PC-3 (cell line): ENCODE measurements around the gene TMEM40.

Experiments
- EZH2phosphoT487 ChIP-seq: fragments of 300-600 bp; sonication (generic); IDR thresholded peaks from 2 replicates; pipeline ENCODE4 v1.6.1; 2018; ENCODE audit warnings: mild to moderate bottlenecking, antibody characterized with exemption, low read length, borderline replicate concordance
- TF ChIP-seq, protein P1 (sequence below): fragments of 300-600 bp; sonication (generic); conservative IDR thresholded peaks from 2 replicates; pipeline ENCODE4 v1.5.1; 2017; ENCODE audit warnings: antibody characterized with exemption, low read depth, mild to moderate bottlenecking, low read length

DNA sequence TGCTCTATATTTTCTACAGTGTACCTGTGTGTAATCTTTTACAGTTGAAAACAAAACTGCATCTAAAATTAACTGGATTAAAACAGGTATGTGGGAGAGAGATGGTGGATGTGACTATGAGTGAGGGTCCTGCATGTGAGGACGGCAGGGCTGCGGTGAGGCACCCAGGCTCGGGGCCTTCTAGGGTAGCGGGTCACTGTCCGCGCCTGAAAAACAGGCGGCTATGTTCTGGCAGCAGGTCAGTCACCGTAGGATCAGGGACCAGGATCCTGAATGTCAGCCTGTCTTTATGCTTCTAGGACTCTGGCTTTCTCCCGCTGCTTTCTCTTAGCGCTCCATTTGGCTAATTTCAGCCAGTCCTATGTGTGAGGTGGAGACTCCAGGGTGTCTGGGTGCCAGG is 12.6 kb downstream of the TMEM40 start:
- TF ChIP-seq, protein P1, sequence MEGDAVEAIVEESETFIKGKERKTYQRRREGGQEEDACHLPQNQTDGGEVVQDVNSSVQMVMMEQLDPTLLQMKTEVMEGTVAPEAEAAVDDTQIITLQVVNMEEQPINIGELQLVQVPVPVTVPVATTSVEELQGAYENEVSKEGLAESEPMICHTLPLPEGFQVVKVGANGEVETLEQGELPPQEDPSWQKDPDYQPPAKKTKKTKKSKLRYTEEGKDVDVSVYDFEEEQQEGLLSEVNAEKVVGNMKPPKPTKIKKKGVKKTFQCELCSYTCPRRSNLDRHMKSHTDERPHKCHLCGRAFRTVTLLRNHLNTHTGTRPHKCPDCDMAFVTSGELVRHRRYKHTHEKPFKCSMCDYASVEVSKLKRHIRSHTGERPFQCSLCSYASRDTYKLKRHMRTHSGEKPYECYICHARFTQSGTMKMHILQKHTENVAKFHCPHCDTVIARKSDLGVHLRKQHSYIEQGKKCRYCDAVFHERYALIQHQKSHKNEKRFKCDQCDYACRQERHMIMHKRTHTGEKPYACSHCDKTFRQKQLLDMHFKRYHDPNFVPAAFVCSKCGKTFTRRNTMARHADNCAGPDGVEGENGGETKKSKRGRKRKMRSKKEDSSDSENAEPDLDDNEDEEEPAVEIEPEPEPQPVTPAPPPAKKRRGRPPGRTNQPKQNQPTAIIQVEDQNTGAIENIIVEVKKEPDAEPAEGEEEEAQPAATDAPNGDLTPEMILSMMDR: no peak
- TF ChIP-seq EZH2phosphoT487: no peak
